ENCODE data around the gene MFAP4. TPM values are rescaled to one million over a fixed set of nuclear protein-coding genes. Genes with fewer than 3 reads are reported as not detected.

MFAP4 gene
- total RNA-seq, 1 donor from 2014 or later, result 270 TPM

- TF ChIP-seq CTCF (IDR thresholded peaks at IDR 0.05), result no peak
- Histone ChIP-seq H3K27me3 (no peaks in the 10 kb centered on the region), H3K36me3 (no peaks in the 10 kb centered on the region), H3K4me3 (no peak overlapping the region), H3K4me1 (no peaks in the 10 kb centered on the region), H3K27ac (no peak overlapping the region), H3K9me3 (no peaks in the 10 kb centered on the region)
- intact Hi-C loops (cut with DNase I), result no loop called here
- DNase-seq, result no peak
- ATAC-seq, result no peak
Measured at GRCh38 chr17:19415806-19416775, 29.1 kb upstream of the MFAP4 start.

GRCh38 chr17:19415311-19415710 lies 28.3 kb upstream of the MFAP4 start:
- Histone ChIP-seq H3K27me3 (no peaks in the 10 kb centered on the region), H3K36me3 (no peaks in the 10 kb centered on the region), H3K4me3 (no peak overlapping the region), H3K9me3 (no peaks in the 10 kb centered on the region), H3K27ac (no peak overlapping the region), H3K4me1 (no peaks in the 10 kb centered on the region)
- ATAC-seq (no peak), DNase-seq (no peak)
- no peak for TF ChIP-seq CTCF (IDR thresholded peaks at IDR 0.05)
- intact Hi-C loops (cut with DNase I), result no loop called here

GRCh38 chr17:19414396-19415280 lies 27.6 kb upstream of the MFAP4 start:
- no peak for DNase-seq
- intact Hi-C loops (cut with DNase I), result no loop called here

GRCh38 chr17:19413761-19414160 lies 26.8 kb upstream of the MFAP4 start:
- no peaks in the 10 kb centered on the region for H3K9me3 ChIP-seq
- intact Hi-C loops (cut with DNase I), result no loop called here
- no peak for DNase-seq

More at GRCh38 chr17:19414396-19415280, 27.6 kb upstream of the MFAP4 start:
- Histone ChIP-seq H3K27ac (no peak overlapping the region), H3K4me3 (no peak overlapping the region), H3K36me3 (no peaks in the 10 kb centered on the region), H3K9me3 (no peaks in the 10 kb centered on the region), H3K27me3 (no peaks in the 10 kb centered on the region), H3K4me1 (no peaks in the 10 kb centered on the region)
- ATAC-seq, result no peak
- TF ChIP-seq CTCF (IDR thresholded peaks at IDR 0.05), result no peak

More at GRCh38 chr17:19413761-19414160, 26.8 kb upstream of the MFAP4 start:
- no peak for TF ChIP-seq CTCF (IDR thresholded peaks at IDR 0.05)
- no peak for ATAC-seq
- Histone ChIP-seq H3K4me1 (no peaks in the 10 kb centered on the region), H3K27me3 (no peaks in the 10 kb centered on the region), H3K4me3 (no peak overlapping the region), H3K36me3 (no peaks in the 10 kb centered on the region), H3K27ac (no peak overlapping the region)

All from upper lobe of right lung (tissue), 1 donor.